ENCODE results near the gene SMARCA1.
A peak's percentile ranks its signal among the peaks of the same experiment; 100 is the strongest.
"Not testable (repeated sequence)": the region's sequence is repeated elsewhere in the genome, so short reads cannot be mapped to it uniquely, and the experiment has no call there.

The SMARCA1 gene

DNA sequence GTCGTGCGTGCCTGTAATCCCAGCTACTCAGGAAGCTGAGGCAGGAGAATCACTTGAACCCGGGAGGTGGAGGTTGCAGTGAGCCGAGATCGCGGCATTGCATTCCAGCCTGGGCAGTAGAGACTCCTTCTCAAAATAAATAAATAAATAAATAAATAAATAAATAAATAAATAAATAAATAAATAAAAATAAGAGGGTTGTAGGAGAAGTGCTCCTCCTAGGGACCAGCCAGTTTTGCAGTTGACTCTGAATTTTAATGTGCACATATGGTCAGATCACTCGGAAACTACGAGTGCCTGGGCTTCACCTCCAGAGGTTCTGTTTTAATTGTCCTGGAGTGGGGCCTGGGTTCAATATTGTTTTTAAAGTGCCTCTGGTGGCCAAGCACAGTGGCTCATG, 31.5 kb upstream of the SMARCA1 start:
- not testable (repeated sequence) for H3K4me1 ChIP-seq (ENCODE audit: insufficient read depth, low read length); H3K9me3 ChIP-seq (ENCODE audit: low read length); H3K9ac ChIP-seq (ENCODE audit: low read length); H3K27me3 ChIP-seq (ENCODE audit: control insufficient read depth in 1 of 2, insufficient read depth in 2 of 2, low read length in 2 of 2); H3K36me3 ChIP-seq (ENCODE audit: insufficient read depth, low read length); H3K4me3 ChIP-seq (ENCODE audit: low read depth in 1 of 2, low read length in 2 of 2); H3K27ac ChIP-seq (ENCODE audit: low read depth, low read length)

DNA sequence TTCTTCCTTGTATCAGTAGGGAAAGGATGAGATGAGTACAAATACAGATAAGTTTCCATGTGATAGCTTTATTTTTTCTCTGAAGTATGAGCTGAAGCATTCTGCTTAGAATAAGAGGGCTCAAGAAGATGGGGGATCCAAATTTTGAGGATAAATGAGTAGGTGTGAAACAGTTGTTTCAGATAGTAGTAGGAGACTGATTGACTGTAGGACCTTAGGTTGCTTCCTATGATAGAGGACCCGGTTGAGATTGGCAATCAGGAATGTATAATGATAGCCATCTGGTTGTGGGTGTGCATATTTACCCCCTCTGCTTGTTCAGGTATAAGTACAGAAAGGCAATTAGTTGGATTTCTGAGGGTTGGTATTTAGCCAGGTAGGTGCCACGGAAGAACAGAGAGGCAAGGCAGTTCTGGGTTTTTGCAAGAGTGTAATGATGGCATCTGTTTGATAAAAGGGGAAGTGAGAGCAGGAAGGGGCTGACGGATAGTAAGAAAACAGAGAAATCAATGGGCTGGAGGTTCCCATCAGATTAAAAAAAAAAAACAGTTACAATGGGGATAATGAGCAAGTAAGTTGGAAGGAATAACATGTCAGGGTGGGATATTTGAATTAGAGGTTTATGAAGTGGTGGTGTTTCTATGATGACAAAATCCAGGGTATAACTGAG, 30.5 kb upstream of the SMARCA1 start:
- Histone ChIP-seq H3K9me3 (ENCODE audit: low read length) (no peaks in the 10 kb centered on the region), H3K36me3 (ENCODE audit: insufficient read depth, low read length) (peaks cover 3% of the 10 kb centered on the region), H3K27me3 (ENCODE audit: control insufficient read depth in 1 of 2, insufficient read depth in 2 of 2, low read length in 2 of 2) (no peaks in the 10 kb centered on the region), H3K4me3 (ENCODE audit: low read depth in 1 of 2, low read length in 2 of 2) (no peak overlapping the region), H3K27ac (ENCODE audit: low read depth, low read length) (no peak overlapping the region), H3K4me1 (ENCODE audit: insufficient read depth, low read length) (no peaks in the 10 kb centered on the region), H3K9ac (ENCODE audit: low read length) (no peak overlapping the region)

DNA sequence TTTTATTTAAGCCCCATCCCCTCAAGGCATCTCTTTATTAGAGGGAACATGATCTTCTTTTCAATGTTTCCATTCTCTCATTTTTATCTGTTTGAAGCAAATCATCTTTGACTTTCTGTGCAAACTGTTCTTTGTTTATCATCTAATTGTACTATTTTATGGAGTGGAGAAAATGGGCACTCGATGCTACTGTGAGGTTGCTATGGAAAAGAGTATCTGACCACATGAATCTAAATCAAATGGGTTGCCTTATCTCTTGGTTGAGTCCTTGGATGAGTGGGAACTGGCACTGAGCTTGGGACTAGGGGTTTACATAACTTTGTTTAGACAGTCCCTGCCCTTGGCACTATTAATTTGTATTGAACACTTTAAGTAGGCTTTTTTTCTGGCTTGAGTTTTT, 25.8 kb upstream of the SMARCA1 start:
- Histone ChIP-seq H3K4me1 (ENCODE audit: insufficient read depth, low read length) (no peaks in the 10 kb centered on the region), H3K9ac (ENCODE audit: low read length) (no peak overlapping the region), H3K27ac (ENCODE audit: low read depth, low read length) (no peak overlapping the region), H3K9me3 (ENCODE audit: low read length) (no peaks in the 10 kb centered on the region), H3K4me3 (ENCODE audit: low read depth in 1 of 2, low read length in 2 of 2) (no peak overlapping the region), H3K27me3 (ENCODE audit: control insufficient read depth in 1 of 2, insufficient read depth in 2 of 2, low read length in 2 of 2) (no peaks in the 10 kb centered on the region), H3K36me3 (ENCODE audit: insufficient read depth, low read length) (peaks cover 3% of the 10 kb centered on the region)

DNA sequence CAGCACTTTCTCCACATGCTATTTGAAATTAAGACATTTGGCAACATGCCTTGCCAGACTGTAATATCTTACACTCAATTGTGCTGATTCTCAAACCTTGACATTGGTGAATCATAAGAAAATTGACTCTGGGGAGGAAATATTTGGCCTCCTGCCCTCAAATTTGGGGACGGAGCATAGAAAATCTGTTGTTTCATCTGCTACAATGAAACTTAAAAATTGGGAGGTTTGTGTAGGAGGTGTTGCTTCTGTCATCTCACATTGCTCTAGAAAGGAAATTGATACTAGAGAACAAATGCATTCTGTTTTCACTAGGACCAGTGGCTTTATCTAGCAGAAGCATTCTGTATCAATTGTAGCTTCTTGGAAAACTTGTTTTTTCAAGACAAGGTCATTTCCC, 22.1 kb upstream of the SMARCA1 start:
- no peak overlapping the region for H3K4me3 ChIP-seq (ENCODE audit: low read depth in 1 of 2, low read length in 2 of 2)
- H3K27ac ChIP-seq (ENCODE audit: low read depth, low read length): no peak overlapping the region
- H3K4me1 ChIP-seq (ENCODE audit: insufficient read depth, low read length): no peaks in the 10 kb centered on the region
- H3K9me3 ChIP-seq (ENCODE audit: low read length): no peaks in the 10 kb centered on the region
- H3K36me3 ChIP-seq (ENCODE audit: insufficient read depth, low read length): no peaks in the 10 kb centered on the region
- no peaks in the 10 kb centered on the region for H3K27me3 ChIP-seq (ENCODE audit: control insufficient read depth in 1 of 2, insufficient read depth in 2 of 2, low read length in 2 of 2)
- no peak overlapping the region for H3K9ac ChIP-seq (ENCODE audit: low read length)

DNA sequence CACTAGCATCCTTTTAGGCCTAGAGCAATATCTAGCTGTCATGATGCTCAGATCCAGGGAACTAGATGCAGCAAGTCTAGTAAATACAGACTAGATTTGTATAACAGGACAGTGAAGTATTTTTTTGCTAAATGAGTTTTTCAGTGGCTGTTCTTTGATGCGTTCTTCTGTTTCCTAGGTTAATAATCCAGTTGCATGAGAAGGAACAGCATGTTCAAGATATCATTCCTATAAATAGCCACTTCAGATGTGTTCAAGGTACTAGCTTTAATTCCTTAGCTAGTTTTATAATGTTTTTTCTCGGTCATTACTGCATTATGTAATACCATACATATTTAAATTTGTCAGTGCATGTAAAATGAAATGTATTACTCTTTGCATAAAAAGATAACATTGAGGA, 21.5 kb upstream of the SMARCA1 start:
- no peak overlapping the region for H3K9ac ChIP-seq (ENCODE audit: low read length)
- H3K27ac ChIP-seq (ENCODE audit: low read depth, low read length): no peak overlapping the region
- no peaks in the 10 kb centered on the region for H3K9me3 ChIP-seq (ENCODE audit: low read length)
- no peak overlapping the region for H3K4me3 ChIP-seq (ENCODE audit: low read depth in 1 of 2, low read length in 2 of 2)
- no peaks in the 10 kb centered on the region for H3K36me3 ChIP-seq (ENCODE audit: insufficient read depth, low read length)
- H3K27me3 ChIP-seq (ENCODE audit: control insufficient read depth in 1 of 2, insufficient read depth in 2 of 2, low read length in 2 of 2): no peaks in the 10 kb centered on the region
- H3K4me1 ChIP-seq (ENCODE audit: insufficient read depth, low read length): no peaks in the 10 kb centered on the region

DNA sequence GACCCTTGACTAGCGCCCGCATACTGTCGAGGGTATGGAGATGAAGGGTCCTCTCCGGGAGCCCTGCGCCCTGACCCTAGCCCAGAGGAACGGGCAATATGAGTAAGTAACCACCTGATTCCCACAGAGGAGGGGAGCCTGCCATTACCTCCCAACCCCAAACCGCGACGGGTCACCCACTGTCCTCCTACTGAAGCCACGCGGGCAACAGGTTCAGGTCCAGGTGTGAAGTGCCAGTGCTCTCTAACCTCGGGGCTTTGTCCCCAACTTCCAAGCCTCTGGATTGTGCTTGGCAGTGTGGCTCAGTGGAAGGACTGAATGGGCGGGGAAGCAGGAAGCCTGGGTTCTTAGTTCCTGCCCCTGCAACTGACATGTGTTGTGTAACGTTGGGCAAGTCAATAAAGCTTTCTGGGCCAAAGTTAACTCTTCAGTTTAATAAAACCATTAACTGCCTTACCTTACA, 17.5 kb upstream of the SMARCA1 start:
- H3K27me3 ChIP-seq (ENCODE audit: control insufficient read depth in 1 of 2, insufficient read depth in 2 of 2, low read length in 2 of 2): no peaks in the 10 kb centered on the region
- H3K4me1 ChIP-seq (ENCODE audit: insufficient read depth, low read length): no peaks in the 10 kb centered on the region
- H3K4me3 ChIP-seq (ENCODE audit: low read depth in 1 of 2, low read length in 2 of 2): peak overlapping the region; percentile 23 to 64
- H3K9ac ChIP-seq (ENCODE audit: low read length): no peak overlapping the region
- H3K36me3 ChIP-seq (ENCODE audit: insufficient read depth, low read length): no peaks in the 10 kb centered on the region
- H3K27ac ChIP-seq (ENCODE audit: low read depth, low read length): no peak overlapping the region
- H3K9me3 ChIP-seq (ENCODE audit: low read length): no peaks in the 10 kb centered on the region

DNA sequence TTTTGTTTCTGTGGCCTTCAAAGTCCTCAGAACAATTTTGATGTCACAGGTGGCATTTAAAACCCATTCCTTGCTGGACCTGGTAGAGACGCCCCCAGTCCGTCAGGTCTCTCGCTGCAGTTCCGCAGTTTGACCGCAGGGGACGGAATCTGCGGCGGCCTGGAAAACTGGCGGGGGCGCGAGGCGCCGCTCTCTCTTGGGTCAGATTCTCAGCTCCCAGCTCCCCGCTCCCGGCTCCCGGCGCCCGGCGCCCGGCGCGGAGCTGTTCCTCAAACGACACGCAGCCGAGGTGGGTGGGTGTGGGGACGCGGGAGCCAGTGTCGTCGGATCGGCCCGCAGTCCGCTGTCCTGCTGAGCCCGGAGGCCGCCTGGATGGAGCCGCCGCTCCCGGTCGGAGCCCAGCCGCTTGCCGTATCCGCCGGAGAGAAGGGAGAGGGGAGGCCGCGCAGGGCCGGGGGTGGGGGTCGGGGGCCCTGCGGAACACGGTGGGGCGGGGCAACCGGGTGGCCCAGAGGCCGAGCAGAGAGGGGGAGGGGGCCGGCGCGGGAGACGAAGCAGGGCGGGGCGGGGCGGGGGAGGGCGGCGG, 16.9 kb upstream of the SMARCA1 start, which contains the start of gene OCRL:
OCRL (plus strand) TSS at position 192 of the 586 bp plus-strand sequence; CDS start at position 373, 181 bp downstream.
- H3K27ac ChIP-seq (ENCODE audit: low read depth, low read length): peak within 1 kb of the TSS; percentile 70
- H3K9ac ChIP-seq (ENCODE audit: low read length): no peak within 1 kb of the TSS
- no peaks in the 10 kb centered on the region for H3K36me3 ChIP-seq (ENCODE audit: insufficient read depth, low read length)
- no peaks in the 10 kb centered on the region for H3K27me3 ChIP-seq (ENCODE audit: control insufficient read depth in 1 of 2, insufficient read depth in 2 of 2, low read length in 2 of 2)
- peak within 1 kb of the TSS; percentile 41 to 64 for H3K4me3 ChIP-seq (ENCODE audit: low read depth in 1 of 2, low read length in 2 of 2)
- no peaks in the 10 kb centered on the region for H3K9me3 ChIP-seq (ENCODE audit: low read length)
- H3K4me1 ChIP-seq (ENCODE audit: insufficient read depth, low read length): no peaks in the 10 kb centered on the region

DNA sequence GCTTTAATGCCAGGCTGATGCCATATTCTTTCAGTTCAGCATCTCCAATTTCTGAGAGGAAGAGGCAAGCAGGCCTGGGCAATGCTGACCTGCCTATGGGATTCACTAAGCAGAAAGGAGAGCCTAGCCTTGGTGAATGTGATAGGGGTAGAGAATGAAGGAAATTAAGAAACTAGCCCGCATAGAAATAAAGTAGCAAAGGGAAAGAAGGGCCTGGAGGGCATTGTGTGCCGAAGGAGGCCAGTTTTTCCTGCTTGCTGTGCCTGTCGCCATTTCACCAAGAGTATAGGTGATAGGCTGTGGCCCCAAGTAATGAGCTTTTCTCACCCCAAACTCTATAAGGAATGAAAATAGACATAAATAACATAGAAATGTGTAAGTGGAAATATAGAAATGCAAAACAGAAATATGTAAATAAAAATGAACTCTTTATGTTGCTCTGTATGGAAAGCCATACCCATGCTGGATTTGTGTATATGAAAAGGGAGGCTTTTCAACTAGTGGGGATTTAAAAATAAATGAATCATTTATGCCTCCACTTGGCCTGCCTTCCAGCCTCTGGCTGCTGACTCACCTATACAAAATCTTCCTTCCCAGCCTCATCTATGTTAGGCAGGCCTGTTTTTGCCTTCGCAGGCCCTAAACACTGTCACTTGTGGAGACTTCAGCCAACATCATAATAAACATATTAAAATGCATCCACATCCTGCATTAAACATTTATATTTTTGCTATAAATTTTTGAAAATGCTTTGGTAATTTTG, 11.7 kb upstream of the SMARCA1 start:
- Histone ChIP-seq H3K27me3 (ENCODE audit: control insufficient read depth in 1 of 2, insufficient read depth in 2 of 2, low read length in 2 of 2) (no peaks in the 10 kb centered on the region), H3K9ac (ENCODE audit: low read length) (no peak overlapping the region), H3K36me3 (ENCODE audit: insufficient read depth, low read length) (no peaks in the 10 kb centered on the region), H3K4me1 (ENCODE audit: insufficient read depth, low read length) (no peaks in the 10 kb centered on the region), H3K27ac (ENCODE audit: low read depth, low read length) (no peak overlapping the region), H3K4me3 (ENCODE audit: low read depth in 1 of 2, low read length in 2 of 2) (no peak overlapping the region), H3K9me3 (ENCODE audit: low read length) (no peaks in the 10 kb centered on the region)

DNA sequence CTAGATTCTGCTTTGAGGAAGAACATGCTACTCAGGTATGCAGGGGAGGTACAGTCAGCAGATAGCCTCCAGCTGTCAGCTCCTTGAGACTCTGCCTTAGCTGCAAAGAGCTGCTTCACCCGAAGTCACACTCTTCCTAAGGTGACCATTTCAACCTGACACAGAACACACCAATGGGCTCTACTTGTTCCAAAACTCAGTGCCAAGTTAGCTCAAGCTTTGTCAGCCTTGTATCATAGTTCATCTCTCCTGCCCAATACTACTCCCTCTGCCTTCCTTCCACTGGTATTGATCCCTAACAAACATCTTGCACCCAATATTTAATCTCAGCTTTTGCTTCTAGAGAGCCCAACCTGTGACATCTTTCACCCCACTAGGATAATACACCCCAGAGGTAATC, 7.8 kb upstream of the SMARCA1 start:
- Histone ChIP-seq H3K9ac (ENCODE audit: low read length) (no peak overlapping the region), H3K36me3 (ENCODE audit: insufficient read depth, low read length) (no peaks in the 10 kb centered on the region), H3K4me3 (ENCODE audit: low read depth in 1 of 2, low read length in 2 of 2) (no peak overlapping the region), H3K27me3 (ENCODE audit: control insufficient read depth in 1 of 2, insufficient read depth in 2 of 2, low read length in 2 of 2) (no peaks in the 10 kb centered on the region), H3K9me3 (ENCODE audit: low read length) (no peaks in the 10 kb centered on the region), H3K27ac (ENCODE audit: low read depth, low read length) (no peak overlapping the region), H3K4me1 (ENCODE audit: insufficient read depth, low read length) (no peaks in the 10 kb centered on the region)

DNA sequence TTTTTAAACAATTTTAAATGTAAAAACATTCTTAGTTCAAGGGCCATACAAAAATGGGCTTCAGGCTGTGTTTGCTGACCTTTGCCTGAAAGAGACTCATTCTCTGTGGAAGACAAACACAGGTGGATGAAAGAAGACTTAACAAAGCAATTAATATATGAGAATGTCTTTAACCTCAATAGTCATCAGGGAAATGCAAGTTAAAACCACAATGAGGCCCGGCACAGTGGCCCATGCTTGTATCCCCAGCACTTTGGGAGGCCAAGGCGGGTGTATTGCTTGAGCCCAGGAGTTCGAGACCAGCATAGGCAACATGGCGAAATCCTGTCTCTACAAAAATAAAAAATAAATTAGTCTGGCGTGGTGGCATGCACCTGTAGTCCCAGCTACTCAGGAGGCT, 7.1 kb upstream of the SMARCA1 start:
- Histone ChIP-seq H3K9me3 (ENCODE audit: low read length) (no peaks in the 10 kb centered on the region), H3K4me3 (ENCODE audit: low read depth in 1 of 2, low read length in 2 of 2) (no peak overlapping the region), H3K4me1 (ENCODE audit: insufficient read depth, low read length) (no peaks in the 10 kb centered on the region), H3K27ac (ENCODE audit: low read depth, low read length) (no peak overlapping the region), H3K27me3 (ENCODE audit: control insufficient read depth in 1 of 2, insufficient read depth in 2 of 2, low read length in 2 of 2) (no peaks in the 10 kb centered on the region), H3K9ac (ENCODE audit: low read length) (no peak overlapping the region), H3K36me3 (ENCODE audit: insufficient read depth, low read length) (no peaks in the 10 kb centered on the region)

DNA sequence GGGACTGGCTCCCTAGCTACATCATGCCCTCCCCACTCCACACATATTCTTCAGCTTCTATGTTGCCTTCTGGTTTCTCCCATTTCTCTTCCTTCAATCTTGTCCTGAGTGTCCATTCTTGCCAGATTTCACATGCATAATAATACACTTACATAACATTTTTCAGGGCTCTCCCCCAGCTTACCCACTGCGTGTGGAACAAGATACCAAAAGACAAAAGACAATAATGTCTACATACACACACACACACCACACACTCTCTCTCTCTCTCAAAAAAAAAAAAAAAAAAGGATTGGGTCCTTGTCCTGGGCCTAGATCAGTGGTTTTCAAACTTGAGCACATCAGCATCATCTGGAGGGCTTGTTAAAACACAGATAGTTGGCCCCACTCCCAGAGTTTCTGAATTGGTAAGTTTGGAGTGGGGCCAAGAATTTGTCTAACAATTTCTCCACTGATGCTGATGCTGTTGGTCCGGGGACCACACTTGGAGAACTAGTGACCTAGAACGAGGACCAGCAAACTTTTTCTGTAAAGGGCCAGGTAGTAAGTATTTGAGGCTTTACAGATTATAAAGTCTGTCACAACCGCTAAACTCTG, 6.5 kb upstream of the SMARCA1 start:
- Histone ChIP-seq H3K4me3 (ENCODE audit: low read depth in 1 of 2, low read length in 2 of 2) (no peak overlapping the region), H3K27ac (ENCODE audit: low read depth, low read length) (no peak overlapping the region), H3K9me3 (ENCODE audit: low read length) (no peaks in the 10 kb centered on the region), H3K4me1 (ENCODE audit: insufficient read depth, low read length) (no peaks in the 10 kb centered on the region), H3K27me3 (ENCODE audit: control insufficient read depth in 1 of 2, insufficient read depth in 2 of 2, low read length in 2 of 2) (no peaks in the 10 kb centered on the region), H3K36me3 (ENCODE audit: insufficient read depth, low read length) (no peaks in the 10 kb centered on the region), H3K9ac (ENCODE audit: low read length) (no peak overlapping the region)

Measured in muscle layer of colon (tissue), 2 donors.